SIG-M5 treated with dmso at 0.1 percent for 504 hours (cell line): Measurements from ENCODE around the gene PF4V1.
A peak's percentile ranks its signal among the peaks of the same experiment; 100 is the strongest.

Source experiments
- DNase-seq: peaks from one replicate; lab custom pipeline; 2025; ENCODE audit not compliant: unreplicated experiment; lab: John Stamatoyannopoulos, UW

The PF4V1 gene

DNA sequence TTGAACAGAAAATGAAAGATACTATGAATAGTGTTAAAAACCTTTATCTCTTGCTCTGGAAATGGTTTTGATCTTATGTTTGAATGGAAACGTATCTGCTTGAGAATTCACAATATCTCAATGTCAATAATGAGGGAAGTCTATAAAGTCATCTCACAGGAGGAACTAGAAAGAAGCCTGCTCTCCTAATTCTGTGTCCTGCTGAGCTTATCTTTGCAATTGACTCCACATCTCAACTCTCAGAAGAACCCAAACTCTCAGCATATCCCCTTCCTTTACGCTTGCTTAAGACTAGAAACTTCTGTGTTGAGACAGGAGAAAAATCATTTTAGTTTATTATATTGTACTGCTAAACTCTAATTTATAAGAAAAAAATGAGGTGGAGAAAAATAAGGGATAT is 8.3 kb upstream of the PF4V1 start:
- DNase-seq: peak; percentile 29

DNA sequence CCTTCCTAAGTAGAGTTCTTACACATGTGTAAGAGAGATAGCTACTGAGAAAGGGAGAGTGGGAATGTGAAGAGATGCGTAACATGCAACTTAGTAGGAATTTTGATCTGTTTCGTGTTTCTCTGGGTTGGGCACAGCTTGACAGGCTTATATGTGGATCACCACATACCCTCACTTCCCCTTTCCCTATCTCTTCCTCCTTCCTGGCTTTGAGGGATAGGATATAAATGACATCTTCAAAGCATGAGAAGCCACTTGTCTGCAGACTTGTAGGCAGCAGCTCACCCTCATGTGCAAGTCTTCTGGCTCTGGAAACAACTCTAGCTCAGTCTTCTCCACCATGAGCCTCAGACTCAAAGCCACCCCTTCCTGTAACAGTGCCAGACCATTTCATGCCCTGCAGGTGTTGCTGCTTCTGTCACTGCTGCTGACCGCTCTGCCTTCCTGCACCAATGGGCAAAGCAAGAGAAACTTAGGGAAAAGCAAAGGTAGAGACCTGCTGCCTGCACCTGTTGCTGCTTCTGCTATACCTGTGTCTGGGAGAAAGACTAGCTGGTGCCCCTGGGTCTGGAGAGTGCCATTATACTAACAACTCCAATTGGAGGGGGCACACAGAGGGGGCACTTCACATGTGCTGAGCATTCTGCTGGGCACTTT is 5.4 kb upstream of the PF4V1 start:
- DNase-seq: peak; percentile 15

DNA sequence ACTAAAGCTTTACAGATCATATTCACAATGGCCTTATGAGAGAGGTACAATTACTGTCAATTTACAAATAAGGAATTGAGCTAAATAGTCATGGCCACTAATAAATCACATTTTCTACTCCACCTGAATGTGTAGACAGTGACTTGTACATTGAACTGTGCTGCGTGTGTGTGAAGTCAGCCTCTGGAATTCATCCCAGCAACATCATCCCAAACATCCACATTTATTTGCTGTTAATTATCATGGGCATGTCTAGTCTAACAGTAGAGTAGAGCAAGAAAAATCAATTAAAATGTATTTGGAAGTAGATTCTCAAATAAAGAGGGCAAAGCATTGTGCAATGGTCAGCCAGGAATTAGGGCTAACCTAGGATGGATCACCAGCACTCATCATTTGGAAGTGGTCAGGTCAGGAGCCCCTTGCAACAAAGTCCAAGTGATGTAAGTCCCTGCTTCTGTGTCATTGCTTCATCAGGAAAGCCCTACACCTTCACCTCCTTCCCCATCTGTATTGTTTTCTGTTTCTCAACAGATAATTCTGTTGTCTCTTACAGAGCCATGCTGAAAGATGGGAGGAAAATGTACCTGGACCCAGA is 4.8 kb upstream of the PF4V1 start:
- DNase-seq: no peak

DNA sequence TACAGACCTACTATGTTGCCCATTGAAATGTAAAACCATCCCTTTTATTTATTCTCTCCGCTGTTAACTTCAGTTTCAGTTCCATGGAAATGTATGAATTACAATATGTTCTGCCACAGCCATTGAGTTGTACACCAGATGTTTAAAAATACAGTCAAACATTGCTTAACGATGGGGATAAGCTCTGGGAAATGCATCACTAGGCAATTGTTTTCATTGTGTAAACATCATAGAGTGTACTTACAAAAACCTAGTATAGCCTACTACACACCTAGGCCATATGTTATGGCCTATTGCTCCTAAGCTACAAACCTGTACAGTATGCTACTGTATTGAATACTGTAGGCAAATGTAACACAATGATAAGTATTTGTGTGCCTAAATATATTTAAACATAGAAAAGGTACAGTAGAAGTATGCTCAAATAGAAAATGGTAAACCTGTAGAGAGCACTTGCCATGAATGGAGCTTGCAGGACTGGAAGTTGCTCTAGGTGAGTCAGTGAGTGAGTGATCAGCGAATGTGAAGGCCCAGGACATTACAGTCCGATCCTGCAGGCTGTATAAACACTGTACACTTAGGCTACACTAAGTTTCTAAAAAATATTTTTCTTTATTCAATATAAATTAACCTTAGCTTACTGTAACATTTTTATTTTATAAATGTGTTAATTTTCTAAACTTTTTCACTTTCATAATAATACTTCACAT is 2.7 kb upstream of the PF4V1 start:
- no peak for DNase-seq

DNA sequence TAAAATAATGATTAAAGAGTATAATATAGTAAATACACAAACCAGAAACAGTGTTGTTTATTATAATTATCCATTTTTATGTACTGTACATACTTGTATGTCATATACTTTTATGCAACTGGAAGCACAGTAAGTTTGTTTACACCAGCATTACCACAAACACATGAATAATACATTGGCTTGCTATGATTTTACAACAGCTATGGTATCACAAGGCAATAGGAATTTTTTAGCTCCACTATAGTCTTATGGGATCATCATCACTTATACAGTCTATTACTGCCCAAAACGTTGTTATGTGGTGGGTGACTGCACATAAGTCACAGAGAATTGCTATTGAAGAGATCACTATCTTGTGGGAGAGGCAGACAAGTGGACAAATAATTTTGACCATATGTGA is 1.8 kb upstream of the PF4V1 start:
- no peak for DNase-seq

DNA sequence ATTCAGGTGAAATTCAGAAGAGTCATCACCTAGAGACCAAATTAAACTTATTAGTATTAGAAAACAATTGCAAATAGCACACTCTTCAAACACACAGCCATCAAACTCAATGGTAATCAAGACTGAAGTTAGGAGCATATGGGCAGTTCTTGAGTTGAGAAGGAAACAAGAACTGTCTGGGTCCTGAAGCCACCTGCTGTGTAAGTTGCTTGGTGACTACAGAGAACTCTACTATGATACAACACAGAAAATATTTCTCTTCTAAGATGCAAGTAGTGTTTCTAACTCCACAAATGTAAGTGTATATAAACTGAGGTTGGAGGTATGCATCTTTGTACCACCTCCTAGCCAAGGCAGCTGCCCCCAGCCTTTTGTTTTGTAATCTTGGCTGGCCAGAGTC is 325 bp upstream of the PF4V1 start:
- no peak for DNase-seq

DNA sequence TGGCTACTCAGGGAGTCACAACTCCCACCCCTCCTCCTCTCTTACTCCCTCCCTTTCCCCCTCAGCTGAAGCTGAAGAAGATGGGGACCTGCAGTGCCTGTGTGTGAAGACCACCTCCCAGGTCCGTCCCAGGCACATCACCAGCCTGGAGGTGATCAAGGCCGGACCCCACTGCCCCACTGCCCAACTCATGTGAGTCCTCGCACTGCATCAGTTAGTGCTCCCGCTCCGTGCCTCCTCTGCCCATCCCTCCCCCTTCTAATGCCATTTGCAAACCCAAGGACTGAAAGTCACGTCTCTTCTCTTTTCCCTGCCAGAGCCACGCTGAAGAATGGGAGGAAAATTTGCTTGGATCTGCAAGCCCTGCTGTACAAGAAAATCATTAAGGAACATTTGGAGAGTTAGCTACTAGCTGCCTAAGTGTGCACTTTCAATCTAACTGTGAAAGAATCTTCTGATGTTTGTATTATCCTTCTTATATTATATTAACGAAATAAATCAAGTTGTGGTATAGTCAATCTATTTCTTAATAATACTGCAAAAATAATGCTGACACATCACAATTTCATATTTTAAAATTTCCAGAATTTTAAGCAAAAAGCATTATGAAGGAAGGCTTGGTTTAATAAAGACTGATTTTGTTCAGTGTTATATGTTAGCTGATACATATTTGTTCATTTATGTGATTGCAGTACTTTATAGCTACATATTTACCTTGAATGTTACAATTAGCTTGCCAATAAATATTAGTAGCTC is 800 bp downstream of the PF4V1 start:
- no peak for DNase-seq

DNA sequence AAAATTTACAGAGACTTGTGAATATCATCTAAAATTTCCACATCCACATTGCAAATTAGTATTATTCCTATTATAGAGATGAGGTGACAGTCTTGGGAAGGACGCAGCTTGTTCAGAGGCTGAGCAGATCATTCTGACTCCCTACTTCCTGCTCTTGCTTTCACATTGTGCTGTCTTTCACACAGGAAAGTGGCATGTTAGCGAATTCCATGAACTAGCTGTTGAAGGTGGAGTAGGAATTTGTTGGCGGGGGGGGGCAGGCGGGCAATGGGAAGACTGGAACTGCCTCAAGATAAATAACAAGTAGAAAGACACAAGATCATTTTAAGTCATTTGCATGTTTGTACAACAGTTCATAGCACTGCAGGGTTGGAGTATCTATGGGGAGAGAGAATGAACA is 2.3 kb downstream of the PF4V1 start:
- DNase-seq: no peak

DNA sequence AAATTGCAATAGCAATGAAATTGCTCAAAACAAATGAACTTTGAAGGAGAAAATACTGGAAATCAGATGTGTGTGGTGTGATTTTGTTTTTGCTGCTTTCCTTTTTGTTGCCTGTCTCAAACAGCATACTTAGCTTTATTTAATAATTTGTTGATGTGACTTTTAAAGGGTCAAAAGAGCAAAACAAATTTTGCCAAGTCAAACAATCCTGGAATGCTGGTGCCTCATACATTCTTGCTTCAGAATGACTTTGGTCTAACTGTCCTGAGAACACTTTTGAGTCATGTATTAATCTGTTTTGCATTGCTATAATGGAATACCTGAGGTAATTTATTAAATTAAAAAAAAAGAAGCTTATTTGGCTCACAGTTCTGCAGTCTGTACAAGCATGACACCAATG is 3.4 kb downstream of the PF4V1 start:
- no peak for DNase-seq

DNA sequence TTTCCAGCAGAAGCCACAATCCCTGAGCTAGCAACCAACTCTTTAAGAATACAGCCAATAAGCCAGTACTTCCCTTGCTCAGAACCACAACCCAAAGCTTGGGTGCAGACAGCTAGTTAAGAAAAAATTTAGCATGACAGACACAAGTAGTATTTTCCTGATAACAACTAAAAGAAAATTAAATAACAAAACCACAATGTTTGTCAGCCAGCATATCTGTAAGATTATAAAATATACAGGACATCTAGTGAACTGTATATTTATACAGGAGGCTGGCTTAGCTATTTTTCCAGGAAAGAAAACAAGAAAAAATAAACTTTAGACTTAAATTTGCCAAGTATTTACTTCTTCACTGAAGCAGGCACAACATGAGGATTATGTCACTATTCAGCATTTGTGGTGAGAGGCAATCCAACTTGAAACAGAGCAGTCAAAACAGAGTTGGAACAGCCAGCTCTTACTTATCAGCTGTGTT is 6.6 kb downstream of the PF4V1 start:
- no peak for DNase-seq

DNA sequence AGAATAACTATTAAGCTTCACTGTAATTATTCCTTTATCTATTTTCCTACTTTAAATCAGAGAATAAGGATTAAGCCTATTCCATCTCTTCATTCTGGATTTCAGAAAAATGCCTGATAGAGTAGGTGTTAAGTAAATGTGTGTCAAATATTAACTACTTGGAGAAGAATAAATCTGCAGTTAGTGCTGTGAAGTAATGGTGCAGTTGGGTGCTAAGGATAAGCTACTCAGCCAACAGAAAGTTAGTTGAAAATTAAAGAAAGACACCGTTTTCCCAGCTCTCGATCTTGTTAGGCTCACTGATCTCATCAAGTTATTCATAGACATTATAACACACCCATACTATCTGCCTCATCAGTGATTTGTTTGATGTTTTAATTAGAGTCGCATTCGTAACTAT is 7.1 kb downstream of the PF4V1 start:
- no peak for DNase-seq

DNA sequence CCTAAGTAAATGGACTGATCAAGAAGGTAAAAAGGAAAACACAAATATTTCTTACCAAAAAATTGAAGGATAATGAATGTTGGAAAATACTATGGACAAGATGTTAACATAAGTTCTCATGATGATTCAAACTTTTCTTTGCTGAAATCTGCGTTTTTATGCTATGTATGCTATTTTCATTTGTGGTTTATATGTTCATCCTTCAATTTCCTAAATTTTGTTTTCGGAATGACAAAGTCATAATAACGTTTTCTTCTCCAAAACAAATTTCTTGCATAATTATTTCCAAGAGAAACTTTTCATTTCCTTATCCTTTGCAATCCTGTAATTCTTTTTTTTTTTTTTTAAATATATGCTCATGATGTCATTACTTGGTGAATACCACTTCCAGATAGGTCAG is 7.8 kb downstream of the PF4V1 start:
- DNase-seq: no peak

DNA sequence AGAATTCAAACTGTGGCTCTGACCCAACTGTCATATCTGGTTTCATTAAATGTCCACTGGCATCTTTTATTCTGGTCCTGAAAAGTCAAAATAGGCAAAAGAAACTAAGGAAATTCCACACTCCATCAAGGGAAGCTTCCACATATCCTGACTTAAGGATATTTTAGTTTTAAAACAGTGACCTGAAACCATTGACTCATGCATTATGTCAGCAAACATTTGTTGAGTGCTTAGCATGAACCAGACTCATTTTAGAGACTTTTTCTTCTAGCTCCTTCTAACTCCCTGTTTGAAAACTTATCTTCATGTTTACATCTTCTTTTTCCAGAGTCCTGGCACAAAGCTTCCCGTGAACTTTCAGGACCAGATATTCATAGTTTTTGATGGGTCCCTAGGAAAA is 9.2 kb downstream of the PF4V1 start:
- no peak for DNase-seq

DNA sequence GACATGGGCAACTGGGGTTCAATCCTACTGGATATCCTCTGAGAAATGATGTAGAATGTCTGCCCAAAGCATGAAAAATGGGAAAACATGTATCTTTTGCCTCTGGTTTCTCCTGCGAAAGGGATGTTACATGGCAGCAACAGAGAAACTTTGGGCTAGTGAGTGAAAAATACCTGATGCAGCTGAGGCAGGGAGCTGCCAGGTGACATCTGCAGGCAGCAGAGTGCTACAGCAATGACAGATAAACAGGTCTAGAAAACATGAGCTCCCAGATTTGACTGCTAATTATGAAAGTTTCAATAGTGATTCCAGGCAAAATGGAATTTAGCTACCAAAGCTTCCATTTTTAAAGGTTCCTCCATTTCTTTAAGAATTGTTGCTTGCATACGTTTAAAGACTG is 11.3 kb downstream of the PF4V1 start:
- peak; percentile 20 for DNase-seq

DNA sequence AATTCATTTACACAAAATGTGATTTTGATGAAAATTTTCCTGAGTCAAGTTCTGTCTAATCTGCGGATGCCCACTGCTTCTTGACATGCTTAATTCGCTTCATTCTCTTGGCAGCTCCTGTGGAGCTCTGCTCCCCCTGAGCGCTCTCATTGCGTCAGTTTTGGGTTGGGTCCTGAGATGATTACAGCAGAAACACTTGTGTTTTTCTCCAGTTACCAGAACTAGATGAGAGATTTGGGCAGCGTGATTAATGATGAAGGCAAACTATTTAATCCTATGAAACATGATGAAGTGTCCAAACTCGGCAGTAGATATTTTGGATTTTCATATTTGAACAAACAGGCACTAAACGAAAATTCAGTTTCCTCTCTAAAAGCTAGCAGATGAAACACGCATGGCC is 11.9 kb downstream of the PF4V1 start:
- no peak for DNase-seq

DNA sequence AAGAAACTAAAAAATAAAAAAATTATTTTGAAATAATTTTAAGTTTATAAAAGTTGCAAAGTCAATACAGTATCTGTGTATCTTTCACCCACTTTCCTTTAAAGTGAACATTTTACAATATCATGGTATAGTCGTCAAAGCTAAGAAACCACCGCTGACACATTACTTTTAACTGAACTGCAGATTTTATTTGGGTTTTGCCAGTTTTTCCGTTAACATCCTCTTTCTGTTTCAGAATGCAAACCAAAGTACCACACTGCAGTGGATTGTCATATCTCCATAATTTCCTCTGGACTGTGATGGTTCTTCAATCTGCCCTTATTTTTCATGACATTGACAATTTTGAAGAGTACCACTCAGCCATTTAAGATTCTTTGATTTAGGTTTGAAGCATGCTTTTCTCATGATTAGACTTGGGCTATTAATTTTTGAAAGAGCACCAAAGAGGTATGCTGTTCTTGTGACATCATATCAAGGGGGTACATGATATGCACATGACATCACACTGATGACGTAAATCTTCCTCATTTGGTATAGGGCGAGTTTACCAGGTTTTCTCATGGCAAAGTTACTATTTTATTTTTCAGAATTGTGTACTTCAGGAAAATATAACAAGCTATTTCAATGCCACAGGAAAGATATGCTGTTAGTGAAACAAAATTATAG is 12.5 kb downstream of the PF4V1 start:
- peak; percentile 20 for DNase-seq

DNA sequence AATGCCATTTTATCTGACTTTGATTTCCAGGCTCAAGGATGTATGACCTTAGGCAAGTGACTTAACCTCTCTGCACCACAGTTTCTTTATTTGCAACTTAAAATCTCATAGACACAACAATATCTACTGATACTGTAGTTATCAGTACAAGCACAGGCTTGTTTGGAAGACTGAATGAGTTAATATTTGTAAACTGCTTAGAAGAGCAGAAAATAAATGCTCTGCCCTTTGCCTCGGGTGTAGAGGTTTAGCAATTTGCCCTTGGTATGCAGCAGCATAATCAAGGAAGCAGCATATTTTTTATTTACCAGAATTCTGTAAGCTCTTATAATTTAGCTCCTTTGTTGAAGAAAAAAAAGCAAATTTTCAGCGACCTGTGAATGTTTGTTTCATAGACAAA is 13.2 kb downstream of the PF4V1 start:
- no peak for DNase-seq

DNA sequence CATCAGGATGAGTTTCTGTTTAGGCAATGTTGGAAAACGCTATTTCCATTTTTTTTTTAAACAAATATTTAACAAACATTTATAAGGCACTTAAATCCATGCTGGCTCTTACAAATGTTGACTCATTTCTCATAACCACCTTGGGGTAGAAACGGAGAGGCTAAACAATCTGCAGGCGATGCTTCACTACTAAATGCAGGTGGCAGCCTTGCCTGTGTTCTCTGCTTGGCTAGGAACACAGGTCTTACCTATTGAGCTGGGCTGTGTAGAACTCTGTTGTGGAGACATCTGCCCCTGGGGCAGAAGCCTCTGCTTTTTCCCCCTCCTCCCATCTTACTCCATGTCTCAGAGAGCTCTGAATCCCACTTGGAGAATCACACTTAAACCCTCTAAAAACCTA is 14.7 kb downstream of the PF4V1 start:
- no peak for DNase-seq

DNA sequence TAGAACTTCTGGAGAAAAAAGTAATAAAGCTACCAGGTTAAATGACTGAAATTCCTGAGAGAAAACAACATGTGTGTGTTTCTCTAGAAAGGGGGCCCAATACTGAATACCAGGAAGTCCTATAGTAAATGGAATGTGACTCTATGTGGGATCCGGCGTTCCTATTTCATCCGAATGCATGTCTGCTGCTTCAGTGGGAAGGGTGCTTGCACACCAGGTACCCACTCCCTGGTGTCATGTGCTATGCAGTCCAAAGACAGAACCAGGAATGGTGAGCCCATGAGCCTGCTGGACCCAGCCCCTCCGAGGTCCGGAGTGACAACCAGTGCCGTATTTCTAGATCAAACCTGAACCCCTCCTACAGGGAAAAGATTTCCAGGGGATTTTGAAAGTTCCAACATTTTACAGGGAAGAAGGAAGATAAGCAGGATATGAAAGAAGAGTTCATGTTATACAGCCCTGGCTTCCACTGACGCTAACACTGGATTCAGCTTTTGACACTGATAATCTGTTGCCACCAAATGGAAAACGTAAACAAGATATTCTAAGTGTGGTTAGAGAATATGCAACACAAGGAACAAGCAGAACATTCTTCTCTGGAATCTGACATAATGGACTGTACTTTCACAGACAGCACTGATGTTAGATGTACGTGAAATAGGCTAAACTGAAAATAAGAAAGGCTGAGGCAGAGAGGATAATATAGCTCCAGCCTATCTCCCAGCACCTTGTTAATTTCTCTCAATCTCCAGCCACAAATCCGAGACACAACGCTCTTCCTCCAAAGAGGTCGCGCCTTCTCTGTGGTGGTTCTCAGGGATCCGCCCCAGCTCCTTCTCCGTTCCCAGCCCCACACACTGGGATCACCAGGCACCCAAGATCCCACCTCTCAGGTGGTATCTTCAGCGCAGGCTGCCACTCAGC is 15.4 kb downstream of the PF4V1 start:
- no peak for DNase-seq
